ENCODE measurements around the gene ACTR6.
"Not testable (repeated sequence)": the region's sequence is repeated elsewhere in the genome, so short reads cannot be mapped to it uniquely, and the experiment has no call there.

Gene ACTR6

DNA sequence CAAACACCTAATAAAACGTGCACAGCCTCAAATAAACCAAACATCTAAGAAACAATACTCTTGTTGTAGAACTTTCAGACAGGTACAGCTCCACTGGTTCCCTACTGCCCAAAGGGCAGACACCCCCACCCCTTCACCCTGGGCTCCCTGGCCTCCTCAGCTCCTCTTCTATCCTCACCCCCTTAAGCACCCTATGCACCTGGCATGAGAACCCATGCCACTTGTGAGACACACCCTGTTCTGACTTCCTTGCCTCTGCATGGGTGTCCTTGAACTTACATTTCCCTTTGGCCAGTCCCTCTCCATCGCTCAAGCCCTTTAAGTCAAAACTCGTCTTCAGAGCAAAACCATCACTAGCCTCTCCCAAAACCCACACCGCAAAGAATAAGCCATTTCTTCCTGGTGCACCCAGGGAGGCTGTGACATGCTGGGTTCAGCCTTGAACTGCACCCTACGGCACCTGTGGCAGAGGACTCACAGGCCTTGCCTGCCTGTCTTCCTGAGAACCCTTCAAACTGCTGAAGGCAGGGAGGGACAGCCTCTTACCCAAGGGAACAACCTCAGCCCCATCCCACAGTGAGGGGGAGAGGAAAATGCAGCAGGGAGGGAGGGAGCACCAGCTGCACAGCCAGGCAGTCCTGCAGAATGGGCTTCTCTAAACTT lies 12.6 kb upstream of the ACTR6 start:
- DNase-seq (ENCODE audit: low read depth in 1 of 2, low spot score in 1 of 2): no peak
- TF ChIP-seq JUND (IDR thresholded peaks at IDR 0.05; ENCODE audit: low read depth): no peak
- in situ Hi-C loops (cut with HindIII; ENCODE audit: low pct_unique_long_range_greater_than_20kb, low sequenced_read_pairs): no loop called here

GRCh38 chr12:100188888-100189635 lies 11.6 kb upstream of the ACTR6 start:
- in situ Hi-C loops (cut with HindIII; ENCODE audit: low pct_unique_long_range_greater_than_20kb, low sequenced_read_pairs); DNase-seq (ENCODE audit: low read depth in 1 of 2, low spot score in 1 of 2): not testable (repeated sequence)

DNA sequence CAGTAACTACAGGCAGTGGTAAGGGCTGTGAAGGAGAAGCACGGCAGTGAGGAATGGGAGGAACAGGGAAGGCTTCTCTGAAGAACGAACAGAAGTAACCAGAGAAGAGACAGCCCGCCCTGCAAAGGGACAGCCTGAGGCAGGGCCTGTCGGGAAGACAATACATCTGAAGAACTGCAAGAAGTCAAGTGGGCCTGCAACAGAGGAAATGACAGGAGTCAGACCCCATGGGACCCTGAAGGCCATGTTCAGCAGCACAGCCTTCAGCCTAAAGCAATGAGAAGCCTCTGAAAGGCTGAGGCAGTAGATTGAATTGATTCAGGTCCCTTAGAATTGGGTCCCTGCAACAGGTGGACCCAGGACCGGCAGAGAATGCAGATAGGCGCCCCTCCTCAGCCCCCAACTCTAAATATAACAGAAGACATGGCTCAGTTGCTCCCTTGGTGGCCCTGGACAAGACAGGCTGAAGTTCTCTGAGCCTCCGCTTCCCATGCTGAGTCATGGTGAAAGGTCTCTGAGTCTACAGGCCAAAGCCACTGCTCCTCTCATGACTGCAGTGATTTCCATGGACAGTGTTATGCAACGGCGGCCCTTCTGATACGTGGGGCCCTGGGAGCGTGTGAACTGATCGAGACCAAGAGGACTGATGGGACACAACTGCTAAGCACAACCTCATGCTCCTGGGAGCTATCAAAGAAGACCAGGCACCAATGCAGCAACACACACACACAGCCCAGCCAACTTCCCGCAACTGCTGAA lies 10.8 kb upstream of the ACTR6 start:
- no peak for DNase-seq (ENCODE audit: low read depth in 1 of 2, low spot score in 1 of 2)

DNA sequence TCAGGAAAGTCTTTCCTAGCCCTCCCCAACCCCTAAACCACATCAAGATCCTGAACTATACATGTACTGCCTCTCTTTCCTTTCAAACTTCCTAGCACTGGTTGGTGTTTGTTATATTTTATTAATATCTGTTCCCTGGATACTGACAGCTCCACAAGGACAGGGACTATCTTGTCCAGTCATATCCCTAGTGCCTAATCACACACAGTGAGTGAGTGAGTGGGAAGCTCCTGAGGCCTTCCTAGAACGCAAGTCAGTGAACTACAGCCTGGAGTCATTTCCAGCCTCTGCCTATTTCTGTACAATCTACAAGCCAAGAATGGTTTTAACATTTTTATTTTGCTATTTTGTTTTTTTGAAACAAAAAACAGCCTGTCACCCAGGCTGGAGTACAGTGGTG lies 7.5 kb upstream of the ACTR6 start:
- DNase-seq (ENCODE audit: low read depth in 1 of 2, low spot score in 1 of 2): no peak
- TF ChIP-seq JUND (IDR thresholded peaks at IDR 0.05; ENCODE audit: low read depth): no peak

More for the DNA sequence above, 10.8 kb upstream of the ACTR6 start:
- no peak for TF ChIP-seq JUND (IDR thresholded peaks at IDR 0.05; ENCODE audit: low read depth)
- in situ Hi-C loops (cut with HindIII; ENCODE audit: low pct_unique_long_range_greater_than_20kb, low sequenced_read_pairs): no loop called here

GRCh38 chr12:100197486-100197885 lies 3.1 kb upstream of the ACTR6 start:
- in situ Hi-C loops (cut with HindIII; ENCODE audit: low pct_unique_long_range_greater_than_20kb, low sequenced_read_pairs): no loop called here
- TF ChIP-seq JUND (IDR thresholded peaks at IDR 0.05; ENCODE audit: low read depth): no peak
- DNase-seq (ENCODE audit: low read depth in 1 of 2, low spot score in 1 of 2): no peak

More for the DNA sequence above, 7.5 kb upstream of the ACTR6 start:
- in situ Hi-C loops (cut with HindIII; ENCODE audit: low pct_unique_long_range_greater_than_20kb, low sequenced_read_pairs): no loop called here

DNA sequence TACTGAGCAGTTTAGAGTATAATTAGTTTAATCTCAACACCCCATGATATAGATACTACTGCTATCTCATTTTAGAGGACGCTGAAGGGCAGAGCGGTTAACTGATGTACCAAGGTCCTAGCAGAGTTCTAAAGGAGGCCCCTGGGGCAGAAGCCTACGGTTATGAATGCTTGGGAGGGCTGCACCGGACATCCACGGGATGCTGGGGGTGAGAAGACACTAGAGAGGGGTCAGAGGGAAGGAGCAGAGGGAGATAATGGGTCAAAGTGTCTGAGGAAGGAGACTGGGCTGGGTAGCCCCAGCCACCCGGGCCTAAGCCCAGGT lies 1.6 kb upstream of the ACTR6 start:
- DNase-seq (ENCODE audit: low read depth in 1 of 2, low spot score in 1 of 2): no peak
- no peak for TF ChIP-seq JUND (IDR thresholded peaks at IDR 0.05; ENCODE audit: low read depth)
- in situ Hi-C loops (cut with HindIII; ENCODE audit: low pct_unique_long_range_greater_than_20kb, low sequenced_read_pairs): no loop called here

DNA sequence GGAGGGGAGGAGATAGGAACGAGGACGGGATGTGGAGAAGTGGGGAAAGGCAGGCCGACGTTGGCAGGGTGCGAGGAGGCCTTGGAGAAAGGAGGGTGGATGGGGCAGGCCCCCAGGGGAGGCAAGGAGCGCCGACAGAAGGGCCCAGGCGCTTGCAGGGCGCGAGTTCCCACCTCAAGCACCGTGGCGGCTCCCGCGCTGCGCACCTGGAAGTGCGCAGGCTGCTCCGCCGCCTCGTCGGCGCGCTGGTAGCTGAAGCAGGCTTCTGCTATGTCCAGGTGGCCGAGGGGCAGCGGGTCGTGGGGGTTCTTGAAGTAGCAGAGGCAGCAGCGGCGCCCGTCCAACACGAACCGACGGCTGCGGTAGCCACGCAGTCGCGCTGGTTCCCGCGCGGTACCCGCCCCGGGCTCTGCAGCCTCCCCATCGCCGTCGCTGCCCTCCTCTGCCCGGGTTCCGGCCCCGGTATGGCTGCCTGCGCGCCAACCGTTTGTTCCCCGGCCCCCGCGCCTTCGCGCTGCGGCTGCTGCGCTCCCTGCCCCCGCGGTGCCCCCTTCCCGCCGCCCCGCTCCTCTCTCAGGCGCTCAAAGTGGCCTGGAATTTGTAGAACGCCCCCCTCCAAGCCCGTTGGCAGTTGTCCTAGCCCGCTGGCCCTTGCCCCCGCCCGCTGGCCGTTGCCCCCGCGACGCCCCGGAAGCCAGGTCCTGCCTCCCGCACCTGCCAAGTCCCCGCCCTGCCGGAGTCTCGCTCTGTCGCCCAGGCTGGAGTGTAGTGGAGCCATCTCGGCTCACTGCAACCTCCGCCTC lies 1.1 kb upstream of the ACTR6 start:
- no peak for TF ChIP-seq JUND (IDR thresholded peaks at IDR 0.05; ENCODE audit: low read depth)

DNA sequence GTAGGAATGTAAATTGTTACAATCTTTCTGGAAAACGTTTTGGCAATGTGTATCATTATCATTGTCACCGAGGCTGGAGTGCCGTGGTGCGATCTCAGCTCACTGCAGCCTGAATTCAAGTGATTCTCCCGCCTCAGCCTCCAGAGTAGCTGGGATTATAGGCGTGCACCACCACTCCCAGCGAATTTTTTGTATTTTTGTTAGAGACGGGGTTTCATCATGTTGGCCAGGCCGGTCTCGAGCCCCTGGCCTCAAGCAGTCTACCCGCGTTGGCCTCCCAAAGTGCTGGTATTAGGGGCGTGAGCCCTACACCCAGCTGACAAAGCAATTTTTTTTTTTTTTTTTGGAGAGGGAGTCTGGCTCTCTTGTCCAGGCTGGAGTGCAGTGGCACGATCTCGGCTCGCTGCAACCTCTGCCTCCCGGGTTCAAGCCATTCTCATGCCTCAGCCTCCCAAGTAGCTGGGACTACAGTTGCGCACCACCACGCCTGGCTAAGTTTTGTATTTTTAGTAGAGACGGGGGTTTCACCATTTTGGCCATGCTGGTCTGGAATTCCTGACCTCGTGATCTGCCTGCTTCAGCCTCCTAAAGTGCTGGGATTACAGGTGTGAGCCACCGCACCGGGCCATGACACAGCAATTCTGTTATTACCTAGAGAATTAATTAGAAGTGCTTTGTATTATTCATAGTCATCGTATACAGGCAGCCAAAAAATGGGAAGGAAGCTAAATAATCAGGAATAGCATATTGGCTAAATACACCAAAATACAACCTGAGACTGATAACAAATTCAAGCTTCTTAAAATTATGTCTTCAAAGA lies 1.2 kb downstream of the ACTR6 start:
- in situ Hi-C loops (cut with HindIII; ENCODE audit: low pct_unique_long_range_greater_than_20kb, low sequenced_read_pairs): no loop called here
- DNase-seq (ENCODE audit: low read depth in 1 of 2, low spot score in 1 of 2): no peak
- no peak for TF ChIP-seq JUND (IDR thresholded peaks at IDR 0.05; ENCODE audit: low read depth)

More for the DNA sequence above, 1.1 kb upstream of the ACTR6 start:
- in situ Hi-C loops (cut with HindIII; ENCODE audit: low pct_unique_long_range_greater_than_20kb, low sequenced_read_pairs): no loop called here
- peak; percentile 89 to 92 for DNase-seq (ENCODE audit: low read depth in 1 of 2, low spot score in 1 of 2)

- in situ Hi-C loops (cut with HindIII; ENCODE audit: low pct_unique_long_range_greater_than_20kb, low sequenced_read_pairs): no loop called here
- no peak for DNase-seq (ENCODE audit: low read depth in 1 of 2, low spot score in 1 of 2)
- no peak for TF ChIP-seq JUND (IDR thresholded peaks at IDR 0.05; ENCODE audit: low read depth)
These were observed 6.7 kb downstream of the ACTR6 start for GRCh38 chr12:100207311-100207710.

DNA sequence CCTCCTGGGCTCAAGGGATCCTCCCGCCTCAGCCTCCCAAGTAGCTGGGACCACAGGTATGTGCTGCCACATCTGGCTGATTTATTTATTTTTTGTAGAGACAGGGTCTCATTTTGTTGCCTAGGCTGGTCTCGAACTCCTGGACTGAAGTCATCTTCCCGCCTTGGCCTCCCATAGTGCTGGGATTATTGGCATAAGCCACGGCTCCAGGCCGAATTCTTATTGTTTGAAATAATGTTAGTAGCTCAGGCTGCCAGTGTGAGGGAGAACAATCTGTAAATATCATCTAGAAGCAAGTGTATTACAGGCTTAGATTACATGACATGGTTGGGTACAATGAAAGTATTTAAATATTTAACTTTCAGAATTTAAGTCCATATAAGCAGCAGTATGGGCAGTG lies 8.2 kb downstream of the ACTR6 start:
- TF ChIP-seq JUND (IDR thresholded peaks at IDR 0.05; ENCODE audit: low read depth): no peak
- peak in 1 of 2 experiments; percentile 52 for DNase-seq (ENCODE audit: low read depth in 1 of 2, low spot score in 1 of 2)
- in situ Hi-C loops (cut with HindIII; ENCODE audit: low pct_unique_long_range_greater_than_20kb, low sequenced_read_pairs): no loop called here

DNA sequence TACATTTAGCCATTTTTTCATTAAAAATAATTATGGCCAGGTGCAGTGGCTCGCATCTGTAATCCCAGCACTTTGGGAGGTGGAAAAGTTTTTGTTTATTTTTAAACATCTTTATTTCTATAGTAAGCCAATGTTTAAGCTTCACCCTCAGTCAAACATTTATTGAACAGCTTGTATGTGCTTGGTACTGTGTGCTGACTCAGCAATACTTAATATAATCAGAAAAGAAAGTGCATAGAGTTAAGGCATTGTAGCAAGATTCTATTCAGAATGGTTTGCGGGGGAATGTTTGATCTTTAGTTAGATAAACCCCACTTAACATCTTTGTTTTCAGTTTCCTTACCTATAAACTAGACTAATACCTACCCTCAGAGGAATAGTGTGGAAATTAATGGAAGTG lies 11.1 kb downstream of the ACTR6 start:
- no peak for TF ChIP-seq JUND (IDR thresholded peaks at IDR 0.05; ENCODE audit: low read depth)
- DNase-seq (ENCODE audit: low read depth in 1 of 2, low spot score in 1 of 2): no peak
- in situ Hi-C loops (cut with HindIII; ENCODE audit: low pct_unique_long_range_greater_than_20kb, low sequenced_read_pairs): no loop called here

Data from T47D (cell line).